HepG2 (cell line): Measurements from ENCODE around the gene XPO5. TPM values are rescaled to one million over a fixed set of nuclear protein-coding genes. Genes with fewer than 3 reads are reported as not detected.

ENCODE experiments used
- AKAP8 ChIP-seq: sonication (generic); formaldehyde crosslinking; IDR thresholded peaks from 2 replicates; pipeline ENCODE4 v1.5.1; 2020; ENCODE audit warnings: mild to moderate bottlenecking, missing genetic modification reagents
- CBFB ChIP-seq: sonication (generic); formaldehyde crosslinking; IDR thresholded peaks from 2 replicates; pipeline ENCODE4 v1.4.0; 2020; ENCODE audit warnings: missing genetic modification reagents
- DPF2 ChIP-seq: sonication (generic); formaldehyde crosslinking; IDR thresholded peaks from 2 replicates; pipeline ENCODE4 v1.4.0; 2020; ENCODE audit warnings: mild to moderate bottlenecking, low read depth, missing genetic modification reagents, borderline replicate concordance
- FOSL2 ChIP-seq: sonication (generic); formaldehyde crosslinking; IDR thresholded peaks from 2 replicates; pipeline ENCODE4 v1.4.0; 2020; ENCODE audit warnings: missing genetic modification reagents
- HIVEP1 ChIP-seq: sonication (generic); formaldehyde crosslinking; IDR thresholded peaks from 2 replicates; pipeline ENCODE4 v1.4.0; 2020; ENCODE audit warnings: mild to moderate bottlenecking, missing genetic modification reagents
- KDM6A ChIP-seq: IDR thresholded peaks from 2 replicates; pipeline ENCODE4 v1.6.1; 2016; ENCODE audit warnings: low read depth
- MIXL1 ChIP-seq: IDR thresholded peaks from 2 replicates; pipeline ENCODE4 v1.6.1; 2016
- NFE2 ChIP-seq: sonication (generic); formaldehyde crosslinking; IDR thresholded peaks from 2 replicates; pipeline ENCODE4 v1.4.0; 2020; ENCODE audit warnings: missing genetic modification reagents
- NFE2L2 ChIP-seq: fragments of 150-350 bp; IDR thresholded peaks from 2 replicates; pipeline ENCODE4 v1.6.1; 2014; ENCODE audit warnings: low read length
- ONECUT2 ChIP-seq: sonication (generic); formaldehyde crosslinking; IDR thresholded peaks from 2 replicates; pipeline ENCODE4 v1.4.0; 2020; ENCODE audit warnings: missing genetic modification reagents
- PAF1 ChIP-seq: IDR thresholded peaks from 2 replicates; pipeline ENCODE4 v1.6.1; 2016; ENCODE audit warnings: missing genetic modification reagents, missing compliant biosample characterization
- REL ChIP-seq: sonication (generic); formaldehyde crosslinking; conservative IDR thresholded peaks from 2 replicates; pipeline ENCODE4 v1.8.0; 2022; ENCODE audit warnings: mild to moderate bottlenecking, missing genetic modification reagents, moderate library complexity
- SMAD3 ChIP-seq: sonication (generic); formaldehyde crosslinking; IDR thresholded peaks from 2 replicates; pipeline ENCODE4 v1.4.0; 2020; ENCODE audit warnings: missing genetic modification reagents
- SMARCE1 ChIP-seq: fragments of 450-650 bp; IDR thresholded peaks from 2 replicates; pipeline ENCODE4 v1.6.1; 2017; ENCODE audit warnings: borderline replicate concordance
- SNRNP70 ChIP-seq: fragments of 200-400 bp; formaldehyde crosslinking; IDR thresholded peaks from 2 replicates; pipeline ENCODE4 v1.6.1; 2017; ENCODE audit warnings: mild to moderate bottlenecking, low read depth, low read length, moderate library complexity
- SRSF1 ChIP-seq: fragments of 200-400 bp; formaldehyde crosslinking; optimal IDR thresholded peaks from 2 replicates; pipeline ENCODE3; 2017; ENCODE audit warnings: mild to moderate bottlenecking, low read depth, low read length, moderate library complexity
- ZBTB21 ChIP-seq: sonication (generic); formaldehyde crosslinking; IDR thresholded peaks from 2 replicates; pipeline ENCODE4 v1.4.0; 2020; ENCODE audit warnings: missing genetic modification reagents
- ZBTB38 ChIP-seq: sonication (generic); formaldehyde crosslinking; IDR thresholded peaks from 2 replicates; pipeline ENCODE4 v1.5.1; 2020; ENCODE audit warnings: mild to moderate bottlenecking, missing genetic modification reagents
- ZFP36L1 ChIP-seq: sonication (generic); formaldehyde crosslinking; IDR thresholded peaks from 2 replicates; pipeline ENCODE4 v1.8.0; 2022; ENCODE audit warnings: mild to moderate bottlenecking, missing genetic modification reagents, moderate library complexity
- ZNF160 ChIP-seq: sonication (generic); formaldehyde crosslinking; IDR thresholded peaks from 2 replicates; pipeline ENCODE4 v1.8.0; 2022; ENCODE audit warnings: mild to moderate bottlenecking, inconsistent platforms, missing genetic modification reagents
- ZNF451 ChIP-seq: sonication (generic); formaldehyde crosslinking; IDR thresholded peaks from 2 replicates; pipeline ENCODE4 v1.5.0; 2020; ENCODE audit warnings: mild to moderate bottlenecking, missing genetic modification reagents
- ZNF530 ChIP-seq: sonication (generic); formaldehyde crosslinking; IDR thresholded peaks from 2 replicates; pipeline ENCODE4 v1.5.0; 2020; ENCODE audit warnings: low read depth, mild to moderate bottlenecking, missing genetic modification reagents
- ZNF660 ChIP-seq: sonication (generic); formaldehyde crosslinking; IDR thresholded peaks from 2 replicates; pipeline ENCODE4 v1.5.1; 2020; ENCODE audit warnings: mild to moderate bottlenecking, low read depth, missing genetic modification reagents, borderline replicate concordance
- ZNF703 ChIP-seq: sonication (generic); formaldehyde crosslinking; IDR thresholded peaks from 2 replicates; pipeline ENCODE4 v1.5.1; 2020; ENCODE audit warnings: missing genetic modification reagents, mild to moderate bottlenecking, moderate library complexity, borderline replicate concordance
- ZNF710 ChIP-seq: sonication (generic); formaldehyde crosslinking; IDR thresholded peaks from 2 replicates; pipeline ENCODE4 v1.5.0; 2020; ENCODE audit warnings: mild to moderate bottlenecking, missing genetic modification reagents, borderline replicate concordance
- ZNF790 ChIP-seq: sonication (generic); formaldehyde crosslinking; IDR thresholded peaks from 2 replicates; pipeline ENCODE4 v1.8.0; 2022; ENCODE audit warnings: missing genetic modification reagents, mild to moderate bottlenecking, borderline replicate concordance
- ZNF879 ChIP-seq: sonication (generic); formaldehyde crosslinking; IDR thresholded peaks from 2 replicates; pipeline ENCODE4 v1.8.1; 2023; ENCODE audit warnings: missing genetic modification reagents
- ZNF891 ChIP-seq: sonication (generic); formaldehyde crosslinking; IDR thresholded peaks from 2 replicates; pipeline ENCODE4 v1.5.0; 2020; ENCODE audit warnings: mild to moderate bottlenecking, missing genetic modification reagents
- polyA plus RNA-seq, 8 experiments: library from polyadenylated mRNA; depleted of rRNA in 3 of 8; stranded (reverse) in 7 of 8; unstranded in 1 of 8; fragments of >200 nt; fragmentation: Illumina TruSeq in 4 of 8; extraction: Trizol in 4 of 8; gene quantifications; 2 replicates each; pipeline versions ENCODE4 v1.2.1 to v1.2.3, GENCODE V29; 2011 to 2016; ENCODE audit warnings: low read depth in 4 of 8, missing spikeins in 1 of 8, mixed read lengths in 1 of 8; ENCODE audit not compliant: insufficient read depth in 1 of 8
- total RNA-seq, 5 experiments: library from RNA; depleted of rRNA; stranded (reverse); fragments of >200 nt; fragmentation: Illumina TruSeq; extraction: Trizol; gene quantifications; 2 replicates each; pipeline ENCODE4 v1.2.3, GENCODE V29; 2016; ENCODE audit warnings: low read depth in 1 of 5
- TF ChIP-seq, protein P1 (sequence below): sonication (generic); formaldehyde crosslinking; IDR thresholded peaks from 2 replicates; pipeline ENCODE4 v1.5.0; 2020; ENCODE audit warnings: mild to moderate bottlenecking, missing genetic modification reagents, moderate library complexity

Gene XPO5
- total and polyA plus RNA-seq, 2 of the 13 experiments (the other 11 are each of a cell fraction or from before 2014, with no cell fraction given): 52.2 to 68.0 TPM

DNA sequence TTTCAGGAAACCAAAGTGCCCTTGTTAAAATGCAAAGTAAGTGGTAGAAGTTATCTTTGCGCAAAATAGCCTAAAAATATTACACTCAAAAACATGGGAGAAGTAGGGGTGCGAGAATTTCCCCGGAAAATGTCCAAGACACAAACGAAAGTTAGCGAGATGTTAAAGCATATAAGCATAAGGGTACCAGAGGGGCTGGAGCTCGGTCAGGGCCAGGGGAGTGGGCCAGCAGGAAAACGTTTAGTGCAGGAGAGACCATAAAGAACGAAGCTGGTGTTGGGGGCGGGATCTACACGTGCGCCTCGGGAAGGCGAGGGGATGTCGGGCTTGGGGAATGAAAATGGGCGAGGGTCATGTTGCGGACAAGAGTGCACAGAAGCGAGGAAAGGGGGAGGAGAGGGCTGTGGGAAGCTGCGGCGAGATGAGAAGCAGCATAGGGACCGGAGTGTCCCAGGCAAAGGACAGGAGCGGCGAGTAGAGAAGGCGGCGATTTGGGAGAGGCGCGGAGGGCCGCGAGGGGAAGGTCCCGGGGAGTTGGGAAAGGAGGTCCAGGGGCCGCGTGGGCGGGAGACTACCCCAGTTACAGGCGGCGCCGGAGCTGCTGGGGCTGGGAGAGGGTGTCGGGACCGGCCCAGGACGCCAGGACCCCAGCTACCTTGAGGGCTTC lies 600 bp downstream of the XPO5 start (continued):
- no peak for TF ChIP-seq ZNF790 (CRISPR knock-in tag)
- TF ChIP-seq NFE2 (CRISPR knock-in tag): 0 out of 2 replicates have a peak, but pooled peaks have one; percentile 2
- no peak for TF ChIP-seq NFE2L2
- peak; percentile 76; the same call in 1 of the 2 replicates for TF ChIP-seq REL
- 0 out of 2 replicates have a peak, but pooled peaks have one; percentile 88 for TF ChIP-seq ZNF660 (CRISPR knock-in tag)
- TF ChIP-seq SRSF1: peak; percentile 61
- peak; percentile 84; the same call in 1 of the 2 replicates for TF ChIP-seq ZNF530 (CRISPR knock-in tag)
- TF ChIP-seq ZNF710 (CRISPR knock-in tag): 0 out of 2 replicates have a peak, but pooled peaks have one; percentile 7
- TF ChIP-seq ZNF703: 0 out of 2 replicates have a peak, but pooled peaks have one; percentile 9
- TF ChIP-seq ZBTB21 (CRISPR knock-in tag): no peak
- TF ChIP-seq ZBTB38 (CRISPR knock-in tag): no peak
- TF ChIP-seq PAF1 (CRISPR knock-in tag): no peak
- TF ChIP-seq ZNF451 (CRISPR knock-in tag): no peak
- peak; percentile 21; the same call in 1 of the 2 replicates for TF ChIP-seq ZNF879 (CRISPR knock-in tag)
- no peak for TF ChIP-seq SMARCE1
- no peak for TF ChIP-seq ONECUT2 (CRISPR knock-in tag)
- 0 out of 2 replicates have a peak, but pooled peaks have one; percentile 12 for TF ChIP-seq ZNF160
- no peak for TF ChIP-seq DPF2
- TF ChIP-seq FOSL2 (CRISPR knock-in tag): no peak
- no peak for TF ChIP-seq SNRNP70
- TF ChIP-seq, protein P1, sequence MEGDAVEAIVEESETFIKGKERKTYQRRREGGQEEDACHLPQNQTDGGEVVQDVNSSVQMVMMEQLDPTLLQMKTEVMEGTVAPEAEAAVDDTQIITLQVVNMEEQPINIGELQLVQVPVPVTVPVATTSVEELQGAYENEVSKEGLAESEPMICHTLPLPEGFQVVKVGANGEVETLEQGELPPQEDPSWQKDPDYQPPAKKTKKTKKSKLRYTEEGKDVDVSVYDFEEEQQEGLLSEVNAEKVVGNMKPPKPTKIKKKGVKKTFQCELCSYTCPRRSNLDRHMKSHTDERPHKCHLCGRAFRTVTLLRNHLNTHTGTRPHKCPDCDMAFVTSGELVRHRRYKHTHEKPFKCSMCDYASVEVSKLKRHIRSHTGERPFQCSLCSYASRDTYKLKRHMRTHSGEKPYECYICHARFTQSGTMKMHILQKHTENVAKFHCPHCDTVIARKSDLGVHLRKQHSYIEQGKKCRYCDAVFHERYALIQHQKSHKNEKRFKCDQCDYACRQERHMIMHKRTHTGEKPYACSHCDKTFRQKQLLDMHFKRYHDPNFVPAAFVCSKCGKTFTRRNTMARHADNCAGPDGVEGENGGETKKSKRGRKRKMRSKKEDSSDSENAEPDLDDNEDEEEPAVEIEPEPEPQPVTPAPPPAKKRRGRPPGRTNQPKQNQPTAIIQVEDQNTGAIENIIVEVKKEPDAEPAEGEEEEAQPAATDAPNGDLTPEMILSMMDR: 0 out of 2 replicates have a peak, but pooled peaks have one; percentile 7
- no peak for TF ChIP-seq AKAP8 (CRISPR knock-in tag)
- 0 out of 2 replicates have a peak, but pooled peaks have one; percentile 18 for TF ChIP-seq SMAD3 (CRISPR knock-in tag)
- no peak for TF ChIP-seq MIXL1 (CRISPR knock-in tag)
- TF ChIP-seq ZFP36L1: no peak
- TF ChIP-seq ZNF891: peak; percentile 81; the same call in 1 of the 2 replicates
- TF ChIP-seq KDM6A: no peak
- peak; percentile 54; the same call in 1 of the 2 replicates for TF ChIP-seq HIVEP1
- no peak for TF ChIP-seq CBFB (CRISPR knock-in tag)
